Measurements from ENCODE around the gene TRIM41.

DNA sequence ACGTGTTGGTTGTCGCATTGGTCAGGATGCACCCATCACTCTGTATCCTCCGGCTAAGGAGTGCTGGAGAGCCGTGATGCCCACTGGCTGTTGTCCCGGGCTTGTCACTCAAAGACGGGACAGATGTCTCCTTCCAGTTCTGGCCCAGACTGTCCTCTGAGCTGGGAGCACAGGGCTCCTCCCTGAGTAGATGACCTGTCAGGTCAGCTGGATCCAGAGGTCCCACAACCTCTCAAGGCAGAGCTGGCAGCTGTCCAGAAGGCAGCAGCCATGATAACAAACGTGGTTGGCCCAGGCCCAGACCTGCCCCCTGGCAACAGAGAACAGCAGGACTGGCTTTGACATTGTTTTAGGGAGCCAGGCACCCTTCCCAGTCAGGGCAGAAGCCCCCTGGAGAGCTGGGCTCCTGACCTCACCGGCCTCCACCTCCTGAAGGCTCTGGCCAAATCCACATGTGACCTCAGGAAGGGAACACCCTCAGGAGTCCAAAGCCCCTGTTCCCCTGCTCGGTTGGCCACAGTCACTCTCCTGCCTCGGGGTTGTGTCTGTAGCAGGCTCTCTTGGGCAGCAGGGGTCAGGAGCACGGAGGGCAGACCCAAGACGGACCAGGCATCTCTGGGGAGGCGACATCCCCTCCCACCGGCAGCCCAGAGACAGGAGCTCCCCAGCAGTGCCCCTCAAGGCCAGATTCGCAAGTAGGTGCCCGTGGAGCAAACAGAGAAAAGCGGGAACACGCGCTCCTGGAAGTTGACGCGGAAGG, 28.4 kb upstream of the TRIM41 start:
- TF ChIP-seq CTCF (IDR thresholded peaks at IDR 0.05), result no peak
- TF ChIP-seq EP300 (IDR thresholded peaks at IDR 0.05; ENCODE audit: borderline replicate concordance in 1 of 2, low read depth in 1 of 2, low read length in 1 of 2), result no peak
- no peak for TF ChIP-seq TAF1 (IDR thresholded peaks at IDR 0.05; ENCODE audit: borderline replicate concordance, low read depth, low read length)
- no peak for TF ChIP-seq TEAD4 (IDR thresholded peaks at IDR 0.05; ENCODE audit: borderline replicate concordance, insufficient read depth)
- no peak for TF ChIP-seq POLR2AphosphoS5 (IDR thresholded peaks at IDR 0.05; ENCODE audit: low read depth, low read length)
- TF ChIP-seq, protein P1, sequence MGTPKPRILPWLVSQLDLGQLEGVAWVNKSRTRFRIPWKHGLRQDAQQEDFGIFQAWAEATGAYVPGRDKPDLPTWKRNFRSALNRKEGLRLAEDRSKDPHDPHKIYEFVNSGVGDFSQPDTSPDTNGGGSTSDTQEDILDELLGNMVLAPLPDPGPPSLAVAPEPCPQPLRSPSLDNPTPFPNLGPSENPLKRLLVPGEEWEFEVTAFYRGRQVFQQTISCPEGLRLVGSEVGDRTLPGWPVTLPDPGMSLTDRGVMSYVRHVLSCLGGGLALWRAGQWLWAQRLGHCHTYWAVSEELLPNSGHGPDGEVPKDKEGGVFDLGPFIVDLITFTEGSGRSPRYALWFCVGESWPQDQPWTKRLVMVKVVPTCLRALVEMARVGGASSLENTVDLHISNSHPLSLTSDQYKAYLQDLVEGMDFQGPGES (IDR thresholded peaks at IDR 0.05; ENCODE audit: low read depth, low read length), result no peak
